ENCODE measurements around the gene CD3G. TPM values are rescaled to one million over a fixed set of nuclear protein-coding genes. Genes with fewer than 3 reads are reported as not detected.

The CD3G gene
- total and polyA plus RNA-seq, 10 donors: 1.4 to 30.5 (median 17.3) TPM

DNA sequence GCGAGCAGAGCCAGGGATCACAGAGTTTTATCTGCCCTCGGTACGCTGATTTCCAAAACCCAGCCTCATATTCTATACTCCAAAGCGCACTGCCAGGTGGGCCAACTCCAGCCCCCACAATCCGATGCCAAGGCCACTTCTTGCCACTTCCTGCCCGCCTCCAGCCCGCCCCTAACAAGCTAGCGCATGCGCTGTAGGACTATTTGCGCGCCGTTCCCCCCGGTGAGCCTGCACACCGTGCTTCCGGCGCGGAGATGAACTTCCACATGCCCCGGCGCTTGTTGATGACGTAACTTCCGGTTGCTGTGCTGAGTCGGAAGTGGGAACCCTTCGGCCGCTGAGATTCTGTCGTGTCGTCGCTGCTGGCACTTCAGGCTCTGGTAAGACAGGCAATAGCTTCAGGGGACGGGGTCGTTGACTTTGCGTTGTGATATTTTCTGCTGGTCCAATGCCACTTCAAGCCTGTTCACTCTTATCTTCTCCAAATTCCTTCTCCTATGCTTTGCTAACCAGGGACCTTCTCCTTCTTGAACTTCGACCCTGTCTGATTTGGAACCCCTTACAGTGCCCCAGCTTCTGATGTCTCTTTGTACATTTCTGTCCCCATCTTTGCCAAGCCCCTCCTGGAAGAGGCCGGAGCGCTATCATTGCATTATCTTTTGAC is 15.3 kb downstream of the CD3G start, which contains the start of gene UBE4A:
Gene UBE4A, plus strand, starts transcription at position 306 of the 664 bp plus-strand sequence. CDS start 5,481 bp downstream, outside the sequence.
- 3 to 6% (median 6%) methylated on average over 28 to 33 of the region's 33 CpGs for WGBS, 5 donors
- Histone ChIP-seq H3K4me3 (peak within 1 kb of the TSS; percentile 48 to 87 (median 73)), H3K36me3 (peaks cover 0 to 35% (median 5%) of the 10 kb centered on the region in 6 donors), H3K27me3 (replicated peaks in 1 of 7) (no peaks in the 10 kb centered on the region), H3K9me3 (no peaks in the 10 kb centered on the region), H3K27ac (peak within 1 kb of the TSS; percentile 64 to 90 (median 84)), H3K4me1 (peaks cover 20 to 55% (median 42%) of the 10 kb centered on the region in 6 donors)
- intact Hi-C loops (cut with DNase I; ENCODE audit: low total_unique reads): no loop called here
- DNase-seq: peak; percentile 98
- TF ChIP-seq, protein P1, sequence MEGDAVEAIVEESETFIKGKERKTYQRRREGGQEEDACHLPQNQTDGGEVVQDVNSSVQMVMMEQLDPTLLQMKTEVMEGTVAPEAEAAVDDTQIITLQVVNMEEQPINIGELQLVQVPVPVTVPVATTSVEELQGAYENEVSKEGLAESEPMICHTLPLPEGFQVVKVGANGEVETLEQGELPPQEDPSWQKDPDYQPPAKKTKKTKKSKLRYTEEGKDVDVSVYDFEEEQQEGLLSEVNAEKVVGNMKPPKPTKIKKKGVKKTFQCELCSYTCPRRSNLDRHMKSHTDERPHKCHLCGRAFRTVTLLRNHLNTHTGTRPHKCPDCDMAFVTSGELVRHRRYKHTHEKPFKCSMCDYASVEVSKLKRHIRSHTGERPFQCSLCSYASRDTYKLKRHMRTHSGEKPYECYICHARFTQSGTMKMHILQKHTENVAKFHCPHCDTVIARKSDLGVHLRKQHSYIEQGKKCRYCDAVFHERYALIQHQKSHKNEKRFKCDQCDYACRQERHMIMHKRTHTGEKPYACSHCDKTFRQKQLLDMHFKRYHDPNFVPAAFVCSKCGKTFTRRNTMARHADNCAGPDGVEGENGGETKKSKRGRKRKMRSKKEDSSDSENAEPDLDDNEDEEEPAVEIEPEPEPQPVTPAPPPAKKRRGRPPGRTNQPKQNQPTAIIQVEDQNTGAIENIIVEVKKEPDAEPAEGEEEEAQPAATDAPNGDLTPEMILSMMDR (IDR thresholded peaks at IDR 0.05 in 8 of 11, conservative IDR thresholded peaks at IDR 0.05 in 3 of 11): peak in 2 of 11 experiments; percentile 17 to 35
- TF ChIP-seq POLR2AphosphoS5 (IDR thresholded peaks at IDR 0.05) (peak; percentile 92 to 95 (median 95)), POLR2A (IDR thresholded peaks at IDR 0.05) (peak; percentile 27 to 77 (median 30))

GRCh38 chr11:118364956-118365615 is 20.9 kb downstream of the CD3G start:
- H3K4me3 ChIP-seq: no peak overlapping the region
- no peak overlapping the region for H3K27ac ChIP-seq
- 92 to 99% (median 94%) methylated on average over 3 of the region's 3 CpGs for WGBS, 5 donors
- DNase-seq: no peak
- H3K27me3 ChIP-seq (replicated peaks in 1 of 7): no peaks in the 10 kb centered on the region
- peaks cover 0 to 90% (median 60%) of the 10 kb centered on the region in 6 donors for H3K36me3 ChIP-seq
- TF ChIP-seq POLR2A (IDR thresholded peaks at IDR 0.05): no peak
- TF ChIP-seq, protein P1 (IDR thresholded peaks at IDR 0.05 in 8 of 11, conservative IDR thresholded peaks at IDR 0.05 in 3 of 11): no peak
- TF ChIP-seq POLR2AphosphoS5 (IDR thresholded peaks at IDR 0.05): no peak
- H3K4me1 ChIP-seq: peaks cover 18 to 46% (median 34%) of the 10 kb centered on the region in 6 donors
- intact Hi-C loops (cut with DNase I; ENCODE audit: low total_unique reads): no loop called here
- no peaks in the 10 kb centered on the region for H3K9me3 ChIP-seq

DNA sequence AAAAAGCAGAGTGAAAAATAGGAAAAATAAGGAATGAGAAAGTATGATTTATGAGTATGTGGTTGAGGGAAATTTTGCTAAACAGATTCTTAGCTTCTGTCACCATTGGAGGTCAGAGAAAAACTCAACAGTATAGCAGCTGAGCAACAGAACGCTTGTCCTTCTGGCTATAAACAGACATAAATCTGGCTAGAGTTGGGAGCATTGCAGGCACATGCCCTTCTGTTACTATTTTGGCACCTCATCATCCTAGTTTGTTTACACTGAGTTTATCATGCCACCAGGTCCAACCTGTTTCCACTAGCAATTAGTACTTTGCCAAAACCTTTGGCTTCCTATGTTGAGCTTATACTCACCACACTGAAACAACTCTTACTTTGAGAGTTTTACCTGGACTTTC is 22.1 kb downstream of the CD3G start:
- H3K9me3 ChIP-seq: no peaks in the 10 kb centered on the region
- DNase-seq: no peak
- TF ChIP-seq POLR2A (IDR thresholded peaks at IDR 0.05): no peak
- TF ChIP-seq, protein P1 (IDR thresholded peaks at IDR 0.05 in 8 of 11, conservative IDR thresholded peaks at IDR 0.05 in 3 of 11): no peak
- no peak for TF ChIP-seq POLR2AphosphoS5 (IDR thresholded peaks at IDR 0.05)
- H3K4me3 ChIP-seq: no peak overlapping the region
- H3K4me1 ChIP-seq: peaks cover 6 to 34% (median 22%) of the 10 kb centered on the region in 6 donors
- 88 to 100% (median 93%) methylated on average over 1 of the region's 1 CpG for WGBS, 5 donors
- H3K36me3 ChIP-seq: peaks cover 0 to 100% (median 72%) of the 10 kb centered on the region in 6 donors
- H3K27ac ChIP-seq: no peak overlapping the region
- intact Hi-C loops (cut with DNase I; ENCODE audit: low total_unique reads): no loop called here
- no peaks in the 10 kb centered on the region for H3K27me3 ChIP-seq (replicated peaks in 1 of 7)

DNA sequence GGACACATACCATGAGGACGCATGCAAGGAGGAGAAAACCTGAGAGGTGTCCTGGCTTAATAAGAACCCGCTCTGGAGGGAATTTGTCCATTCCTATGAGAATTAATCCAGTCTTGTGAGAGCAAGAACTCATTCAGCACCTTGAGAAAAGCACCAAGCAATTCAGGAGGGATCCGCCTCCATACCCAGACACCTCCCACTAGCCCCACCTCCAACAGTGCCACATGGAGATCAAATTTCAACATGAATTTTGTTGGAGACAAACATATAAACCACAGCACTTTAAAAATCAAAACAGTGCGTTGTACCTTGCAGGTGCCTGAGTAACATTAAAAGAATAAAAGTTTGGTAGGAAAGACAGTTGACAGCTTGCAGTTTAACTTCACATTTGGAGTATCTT is 26.6 kb downstream of the CD3G start:
- WGBS, 5 donors: 88 to 97% (median 96%) methylated on average over 4 of the region's 4 CpGs
- H3K27ac ChIP-seq: no peak overlapping the region
- H3K4me1 ChIP-seq: no peaks in the 10 kb centered on the region
- peaks cover 6 to 100% (median 100%) of the 10 kb centered on the region in 6 donors for H3K36me3 ChIP-seq
- TF ChIP-seq POLR2A (IDR thresholded peaks at IDR 0.05): no peak
- no peak for TF ChIP-seq POLR2AphosphoS5 (IDR thresholded peaks at IDR 0.05)
- TF ChIP-seq, protein P1 (IDR thresholded peaks at IDR 0.05 in 8 of 11, conservative IDR thresholded peaks at IDR 0.05 in 3 of 11): no peak
- no peak for DNase-seq
- H3K4me3 ChIP-seq: no peak overlapping the region
- H3K9me3 ChIP-seq: no peaks in the 10 kb centered on the region
- intact Hi-C loops (cut with DNase I; ENCODE audit: low total_unique reads): no loop called here
- H3K27me3 ChIP-seq (replicated peaks in 1 of 7): no peaks in the 10 kb centered on the region

All from spleen (tissue), 11 donors.